GM12873 (cell line): Measurements from ENCODE around the gene DEFB123.

Experiments used
- CTCF ChIP-seq: IDR thresholded peaks from 2 replicates; pipeline ENCODE4 v1.5.1; 2012; ENCODE audit warnings: low read depth, mild to moderate bottlenecking, moderate library complexity, low read length, control low read depth; ENCODE audit not compliant: insufficient read depth; ENCODE audit errors: missing control alignments

DEFB123 gene

DNA sequence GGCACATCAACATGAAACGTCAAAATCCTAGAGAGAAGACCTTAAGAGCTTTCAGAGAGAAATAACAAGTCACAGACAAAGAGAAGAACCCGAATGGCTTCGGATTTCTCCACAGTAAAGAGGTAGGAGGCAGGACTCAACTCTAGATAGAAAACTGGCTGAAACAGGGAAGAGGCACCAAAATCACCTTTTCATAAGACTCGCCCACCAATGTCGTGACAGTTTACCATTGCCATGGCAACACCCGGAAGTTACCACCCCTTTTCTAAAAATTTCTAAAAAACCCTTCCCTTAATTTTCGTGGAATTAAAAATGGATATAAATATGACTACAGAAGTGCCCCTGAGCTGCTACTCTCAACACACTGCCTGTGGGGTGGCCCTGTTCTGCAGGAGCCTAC lies 22.1 kb upstream of the DEFB123 start:
- TF ChIP-seq CTCF, result no peak

- no peak for TF ChIP-seq CTCF
Measured at GRCh38 chr20:31425797-31426196, 14.6 kb upstream of the DEFB123 start.

- no peak for TF ChIP-seq CTCF
Measured at GRCh38 chr20:31430568-31431115, 9.8 kb upstream of the DEFB123 start.

DNA sequence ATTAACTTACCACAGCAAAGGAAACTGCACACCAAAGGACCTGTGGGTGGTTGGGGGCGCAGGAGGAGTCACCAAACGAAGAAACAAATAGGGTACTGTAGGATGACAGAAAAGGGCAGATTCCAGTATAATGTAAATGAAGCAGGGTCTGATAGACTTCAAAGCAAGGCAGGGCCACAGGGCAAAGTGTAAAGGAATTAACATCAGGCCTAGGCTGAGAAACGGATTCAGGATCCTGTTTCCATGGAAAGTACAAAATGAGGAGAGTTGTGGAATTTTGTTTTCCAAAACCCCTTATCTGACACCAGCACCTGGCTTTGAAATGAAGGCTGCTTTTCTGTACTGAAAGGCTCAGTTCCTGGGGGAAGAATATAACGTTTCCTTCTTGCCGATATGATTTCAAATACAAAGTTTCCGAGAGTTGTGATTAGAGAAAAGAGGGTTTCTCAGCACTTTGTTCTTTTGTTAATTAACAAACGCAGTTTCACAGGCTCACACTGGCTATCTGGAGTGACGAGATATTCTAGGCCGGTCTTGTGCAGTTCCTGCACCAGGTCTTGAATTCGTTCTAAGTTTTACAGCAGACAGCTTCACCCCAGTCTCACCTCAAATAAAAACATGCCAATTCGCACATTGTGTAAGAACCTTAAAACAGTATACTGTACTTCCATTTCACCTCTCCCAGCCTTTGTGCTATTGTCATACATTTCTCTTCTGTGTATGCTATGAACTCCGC lies 5.8 kb downstream of the DEFB123 start:
- no peak for TF ChIP-seq CTCF

DNA sequence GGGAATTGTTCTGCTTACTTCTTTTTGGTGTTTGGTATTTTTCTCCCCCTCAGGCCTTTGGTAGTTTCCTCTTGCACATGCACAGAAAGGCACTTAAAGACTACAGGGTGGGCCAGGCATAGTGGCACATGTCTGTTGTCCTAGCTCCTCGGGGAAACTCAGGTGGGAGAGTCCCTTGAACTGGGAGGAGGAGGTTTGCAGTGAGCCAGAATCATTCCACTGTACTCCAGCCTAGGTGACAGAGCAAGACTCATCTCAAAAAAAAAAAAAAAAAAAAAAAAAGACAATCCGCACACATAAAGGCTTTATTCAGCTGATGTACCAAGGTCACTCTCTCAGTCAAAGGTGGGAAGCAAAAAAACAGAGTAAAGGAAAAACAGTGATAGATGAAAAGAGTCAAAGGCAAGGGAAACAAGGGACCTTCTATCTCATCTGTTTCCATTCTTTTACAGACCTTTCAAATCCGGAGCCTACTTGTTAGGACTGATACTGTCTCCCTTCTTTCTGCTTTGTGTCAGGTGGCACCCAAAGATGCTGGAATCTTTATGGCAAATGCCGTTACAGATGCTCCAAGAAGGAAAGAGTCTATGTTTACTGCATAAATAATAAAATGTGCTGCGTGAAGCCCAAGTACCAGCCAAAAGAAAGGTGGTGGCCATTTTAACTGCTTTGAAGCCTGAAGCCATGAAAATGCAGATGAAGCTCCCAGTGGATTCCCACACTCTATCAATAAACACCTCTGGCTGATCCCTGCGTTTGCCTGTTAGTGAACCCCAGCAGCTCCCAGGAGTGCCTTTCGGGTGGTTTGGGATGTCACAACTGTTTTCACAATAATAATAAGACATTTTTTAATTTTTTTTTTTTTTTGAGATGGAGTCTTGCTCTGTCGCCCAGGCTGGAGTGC lies 9.3 kb downstream of the DEFB123 start:
- TF ChIP-seq CTCF, result no peak

DNA sequence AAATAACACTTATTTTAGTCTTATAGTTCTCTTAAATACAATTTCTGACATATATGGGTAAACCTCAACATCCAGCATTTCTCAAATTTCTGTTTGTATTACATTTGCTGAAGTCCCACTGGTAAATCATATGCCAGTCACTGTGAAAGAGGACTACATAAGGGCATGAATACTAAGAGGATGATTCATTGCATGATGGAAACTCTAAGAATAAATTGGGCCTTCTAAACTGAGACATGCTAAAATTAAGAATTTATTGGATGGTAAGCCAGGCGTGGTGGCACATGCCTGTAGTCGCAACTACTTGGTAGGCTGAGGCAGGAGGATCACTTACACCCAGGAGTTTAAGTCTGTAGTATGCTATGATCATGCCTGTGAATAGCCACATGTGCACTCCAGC lies 12.1 kb downstream of the DEFB123 start:
- no peak for TF ChIP-seq CTCF

GRCh38 chr20:31454361-31454760 lies 13.9 kb downstream of the DEFB123 start:
- TF ChIP-seq CTCF, result no peak
